GM18951 (cell line): ENCODE data around the gene CCDC171.
"Not testable (repeated sequence)": the region's sequence is repeated elsewhere in the genome, so short reads cannot be mapped to it uniquely, and the experiment has no call there.

Experiments
- POLR2A ChIP-seq: IDR thresholded peaks from 4 replicates; pipeline ENCODE4 v1.6.1; 2011; ENCODE audit warnings: mild to moderate bottlenecking; ENCODE audit not compliant: insufficient read length, insufficient read depth; ENCODE audit errors: extremely low read depth
- in situ Hi-C: fragments of 300-500 bp; cut with MboI; formaldehyde crosslinking; loops from one replicate; pipeline ENCODE4 v1.12.0; 2022; ENCODE audit warnings: low sequenced_read_pairs, mixed read lengths, inconsistent platforms; ENCODE audit not compliant: unreplicated experiment

Gene CCDC171

DNA sequence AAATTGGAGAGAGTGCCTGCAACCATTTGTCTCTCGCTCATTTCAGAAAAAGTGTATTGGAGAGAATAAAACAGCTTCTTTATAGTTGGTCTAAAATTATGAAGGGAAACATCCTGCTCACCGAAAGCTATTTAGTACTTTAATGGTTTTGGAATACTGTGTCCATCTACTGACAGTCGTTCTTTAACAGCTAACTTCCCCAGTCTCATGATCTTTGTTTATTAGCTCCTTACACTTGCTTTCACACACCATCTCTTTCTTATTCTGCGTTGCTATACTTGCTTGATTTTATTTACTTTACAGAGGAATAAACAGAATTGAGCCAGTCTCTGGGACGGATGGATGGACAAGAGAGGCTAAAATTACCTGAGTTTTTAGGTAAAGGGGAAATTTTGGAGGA lies 229.3 kb downstream of the CCDC171 start:
- no peak for TF ChIP-seq POLR2A

GRCh38 chr9:15785584-15785983 lies 232.7 kb downstream of the CCDC171 start:
- in situ Hi-C loops = no loop called here
- no peak for TF ChIP-seq POLR2A

More for the DNA sequence above, 229.3 kb downstream of the CCDC171 start:
- in situ Hi-C loops = no loop called here

- in situ Hi-C loops = no loop called here
- TF ChIP-seq POLR2A = no peak
These were observed 233.8 kb downstream of the CCDC171 start for GRCh38 chr9:15786616-15787015.

DNA sequence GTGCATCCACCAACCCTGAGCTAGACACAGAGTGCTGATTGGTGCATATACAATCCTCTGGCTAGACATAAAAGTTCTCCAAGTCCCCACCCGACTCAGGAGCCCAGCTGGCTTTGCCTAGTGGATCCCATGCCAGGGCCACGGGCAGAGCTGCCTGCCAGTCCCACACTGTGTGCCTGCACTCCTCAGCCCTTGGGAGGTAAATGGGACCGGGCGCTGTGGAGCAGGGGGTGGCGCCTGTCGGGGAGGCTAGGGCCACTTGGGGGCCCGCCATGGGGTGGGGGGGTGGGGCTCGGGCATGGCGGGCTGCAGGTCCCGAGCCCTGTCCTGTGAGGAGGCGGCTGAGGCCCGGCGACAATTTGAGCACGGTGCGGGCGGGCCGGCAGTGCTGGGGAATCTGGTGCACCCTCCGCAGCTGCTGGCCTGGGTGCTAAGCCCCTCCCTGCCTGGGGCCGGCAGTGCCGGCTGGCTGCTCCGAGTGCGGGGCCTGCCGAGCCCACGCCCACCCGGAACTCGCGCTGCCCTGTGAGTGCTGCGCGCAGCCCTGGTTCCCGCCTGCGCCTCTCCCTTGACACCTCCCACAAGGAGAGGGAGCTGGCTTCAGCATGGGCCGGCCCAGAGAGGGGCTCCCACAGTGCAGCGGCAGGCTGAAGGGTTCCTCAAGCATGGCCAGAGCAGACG lies 257.5 kb downstream of the CCDC171 start:
- in situ Hi-C loops = not testable (repeated sequence)

- in situ Hi-C loops = no loop called here
- TF ChIP-seq POLR2A = no peak
These were observed 260.2 kb downstream of the CCDC171 start for GRCh38 chr9:15813076-15813475.

GRCh38 chr9:15824310-15824709 lies 271.5 kb downstream of the CCDC171 start:
- in situ Hi-C loops = no loop called here
- no peak for TF ChIP-seq POLR2A

DNA sequence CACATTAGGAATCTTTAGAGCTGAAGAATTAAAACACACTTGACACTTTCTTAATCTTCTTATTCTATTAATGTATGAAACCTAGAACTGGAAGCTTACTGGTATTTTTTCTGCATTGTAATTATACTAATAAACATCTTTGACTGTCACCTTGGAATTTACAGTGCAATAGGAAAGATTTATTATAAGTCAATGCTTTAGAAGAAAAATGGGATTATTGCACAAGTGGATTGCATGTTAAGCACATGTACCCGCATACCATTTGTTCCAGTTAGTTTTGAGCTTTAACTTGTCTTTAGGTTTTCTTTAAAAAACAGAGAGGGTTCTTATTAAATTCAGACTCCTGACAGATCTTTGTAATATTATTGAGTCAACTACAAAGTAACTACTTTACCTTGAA lies 278.5 kb downstream of the CCDC171 start:
- no peak for TF ChIP-seq POLR2A
- in situ Hi-C loops = no loop called here

DNA sequence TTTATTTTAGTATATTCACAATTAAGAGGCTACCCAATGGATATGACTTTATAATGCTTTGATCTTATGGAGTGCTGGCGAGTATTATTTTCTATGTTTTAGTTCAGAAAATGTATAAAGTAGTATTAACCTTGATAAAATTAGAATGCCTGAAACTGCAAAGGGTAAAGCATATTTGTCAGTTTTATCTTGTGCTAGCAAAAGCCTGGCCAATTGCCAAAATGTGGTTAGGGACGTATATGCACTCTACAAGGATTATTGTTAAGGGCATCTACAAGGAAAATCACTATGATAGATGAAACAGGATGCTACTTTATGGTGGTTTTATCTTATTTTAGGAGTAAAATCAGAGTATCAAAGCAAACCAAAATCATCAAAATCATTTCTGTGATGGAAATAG lies 281.7 kb downstream of the CCDC171 start:
- in situ Hi-C loops = no loop called here
- no peak for TF ChIP-seq POLR2A

GRCh38 chr9:15837079-15837679 lies 284.3 kb downstream of the CCDC171 start:
- in situ Hi-C loops = no loop called here
- no peak for TF ChIP-seq POLR2A

GRCh38 chr9:15842051-15842450 lies 289.2 kb downstream of the CCDC171 start:
- TF ChIP-seq POLR2A = no peak
- in situ Hi-C loops = no loop called here

DNA sequence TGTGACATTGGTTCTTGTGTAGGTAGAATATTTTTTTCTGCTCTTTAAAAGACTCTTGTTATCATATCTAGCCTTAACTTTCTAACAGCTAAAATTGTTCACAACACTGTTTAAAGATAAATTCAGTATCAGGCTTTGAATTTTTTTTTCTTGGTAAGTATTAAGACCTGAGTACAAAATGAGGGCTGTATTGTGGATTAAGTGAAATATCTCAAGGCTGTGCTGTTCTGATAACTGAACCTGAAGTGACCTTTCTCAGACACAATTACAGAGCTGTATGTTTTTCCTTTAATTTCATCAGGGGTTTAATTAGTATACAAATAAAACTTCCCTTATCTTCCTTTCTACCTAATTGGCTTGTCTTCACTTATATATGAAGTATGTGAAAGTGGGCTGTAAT lies 290.5 kb downstream of the CCDC171 start:
- TF ChIP-seq POLR2A = no peak
- in situ Hi-C loops = no loop called here

GRCh38 chr9:15843931-15844330 lies 291.1 kb downstream of the CCDC171 start:
- in situ Hi-C loops = no loop called here
- no peak for TF ChIP-seq POLR2A

GRCh38 chr9:15846611-15847010 lies 293.8 kb downstream of the CCDC171 start:
- no peak for TF ChIP-seq POLR2A
- in situ Hi-C loops = no loop called here

DNA sequence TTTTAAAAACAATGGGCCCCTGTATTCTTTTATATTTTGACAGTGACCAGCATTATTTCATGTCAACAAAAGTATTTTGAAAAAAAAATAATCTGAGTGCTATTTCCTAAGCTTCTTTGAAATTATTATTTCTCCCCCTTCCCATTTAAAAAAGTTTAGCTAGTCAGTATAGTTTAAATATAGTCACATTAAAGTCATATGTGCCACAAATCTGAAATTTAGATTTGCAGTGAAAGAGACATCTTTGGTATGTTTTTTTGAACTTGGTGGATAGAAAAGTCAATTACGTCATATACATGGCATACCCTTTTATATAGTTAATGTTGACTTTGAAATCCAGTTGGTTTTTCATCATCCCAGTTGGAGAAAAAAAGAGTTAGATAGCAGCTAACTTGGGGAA lies 297.0 kb downstream of the CCDC171 start:
- no peak for TF ChIP-seq POLR2A
- in situ Hi-C loops = loop anchor here (25.0 kb wide), 1 partner anchor 287 kb away; no protein-coding TSS in a partner anchor

GRCh38 chr9:15851766-15852165 lies 298.9 kb downstream of the CCDC171 start:
- in situ Hi-C loops = loop anchor here (25.0 kb wide), 1 partner anchor 286 kb away; no protein-coding TSS in a partner anchor
- no peak for TF ChIP-seq POLR2A

GRCh38 chr9:15856591-15856990 lies 303.7 kb downstream of the CCDC171 start:
- in situ Hi-C loops = loop anchor here (25.0 kb wide), 1 partner anchor 281 kb away; no protein-coding TSS in a partner anchor
- no peak for TF ChIP-seq POLR2A
